Astrocyte (in vitro differentiated cells and primary cell): Measurements from ENCODE around the gene ZNF555. TPM values are rescaled to one million over a fixed set of nuclear protein-coding genes. Genes with fewer than 3 reads are reported as not detected.

Experiments used
- DNase-seq: peaks from one replicate; pipeline ENCODE4 v3.0.0-alpha.2; 2010; ENCODE audit warnings: low read depth
- FAIRE-seq: peaks from 2 replicates; lab custom pipeline; 2011; peaks lifted over from hg19 to GRCh38; lab: Jason Lieb, UNC
- H2AFZ ChIP-seq: 2 replicates; pipeline ENCODE4 v1.6.0; 2012; ENCODE audit warnings: low read depth, low read length, inconsistent platforms
- H3K27ac ChIP-seq: 2 replicates; pipeline ENCODE4 v1.5.1; 2011; ENCODE audit warnings: low read depth, low read length, inconsistent platforms
- H3K27me3 ChIP-seq: 2 replicates; pipeline ENCODE4 v1.6.0; 2011; ENCODE audit warnings: low read length, inconsistent platforms; ENCODE audit not compliant: insufficient read depth
- H3K36me3 ChIP-seq: 2 replicates; pipeline ENCODE4 v1.5.1; 2011; ENCODE audit warnings: low read length, inconsistent platforms; ENCODE audit not compliant: insufficient read depth
- H3K4me1 ChIP-seq: 2 replicates; pipeline ENCODE4 v1.5.1; 2011; ENCODE audit warnings: low read length, inconsistent platforms; ENCODE audit not compliant: insufficient read depth
- H3K4me2 ChIP-seq: 2 replicates; pipeline ENCODE4 v1.6.0; 2012; ENCODE audit warnings: low read length, inconsistent platforms
- H3K4me3 ChIP-seq: 2 replicates; pipeline ENCODE4 v1.5.1; 2011; ENCODE audit warnings: low read depth, mild to moderate bottlenecking, low read length, inconsistent platforms; ENCODE audit not compliant: insufficient read depth
- H3K79me2 ChIP-seq: 2 replicates; pipeline ENCODE4 v1.6.0; 2012; ENCODE audit warnings: mild to moderate bottlenecking, low read length, inconsistent platforms; ENCODE audit not compliant: insufficient read depth
- H3K9ac ChIP-seq: 2 replicates; pipeline ENCODE4 v1.6.0; 2012; ENCODE audit warnings: mild to moderate bottlenecking, low read length, inconsistent platforms
- H3K9me3 ChIP-seq: 2 replicates; pipeline ENCODE4 v1.5.1; 2012; ENCODE audit warnings: low read depth, mild to moderate bottlenecking, low read length, inconsistent platforms; ENCODE audit not compliant: insufficient read depth
- H4K20me1 ChIP-seq: 2 replicates; pipeline ENCODE4 v1.6.0; 2012; ENCODE audit warnings: low read length, inconsistent platforms; ENCODE audit not compliant: insufficient read depth
- H3K27ac Mint-ChIP-seq: one replicate; pipeline ENCODE4 v1.8.0; 2021; ENCODE audit warnings: mild to moderate bottlenecking, mixed read lengths; ENCODE audit not compliant: unreplicated experiment
- H3K27me3 Mint-ChIP-seq: one replicate; pipeline ENCODE4 v1.8.0; 2021; ENCODE audit warnings: low read depth, mixed read lengths; ENCODE audit not compliant: unreplicated experiment
- H3K36me3 Mint-ChIP-seq: one replicate; pipeline ENCODE4 v1.8.0; 2021; ENCODE audit warnings: low read depth, mixed read lengths; ENCODE audit not compliant: unreplicated experiment
- H3K4me1 Mint-ChIP-seq: one replicate; pipeline ENCODE4 v1.8.0; 2021; ENCODE audit warnings: low read depth, mixed read lengths; ENCODE audit not compliant: unreplicated experiment
- H3K4me3 Mint-ChIP-seq: one replicate; pipeline ENCODE4 v1.8.0; 2021; ENCODE audit warnings: mild to moderate bottlenecking, moderate library complexity, mixed read lengths; ENCODE audit not compliant: unreplicated experiment
- H3K9me3 Mint-ChIP-seq: one replicate; pipeline ENCODE4 v1.8.0; 2021; ENCODE audit warnings: mild to moderate bottlenecking, mixed read lengths; ENCODE audit not compliant: unreplicated experiment
- CTCF ChIP-seq: IDR thresholded peaks from 2 replicates; pipeline ENCODE4 v1.5.1; 2011; ENCODE audit warnings: low read depth, mild to moderate bottlenecking, inconsistent platforms, low read length, moderate library complexity; ENCODE audit not compliant: insufficient read depth
- EZH2 ChIP-seq: IDR thresholded peaks from 2 replicates; pipeline ENCODE4 v1.6.1; 2012; ENCODE audit warnings: mild to moderate bottlenecking, low read length, inconsistent platforms; ENCODE audit not compliant: insufficient read depth
- total RNA-seq: library from RNA; stranded (reverse); gene quantifications from 2 replicates; pipeline ENCODE4 v1.2.1, GENCODE V29; 2021

ZNF555 gene
- total RNA-seq, 1 donor from 2014 or later, result 6.0 TPM

GRCh38 chr19:2810141-2811091, 30.9 kb upstream of the ZNF555 start:
- no peak for FAIRE-seq

GRCh38 chr19:2811221-2811722, 30.0 kb upstream of the ZNF555 start:
- Mint-ChIP-seq H3K4me1 (no peaks in the 10 kb centered on the region), H3K4me3 (no peak overlapping the region), H3K27ac (no peak overlapping the region), H3K9me3 (no peaks in the 10 kb centered on the region), H3K36me3 (peaks cover 11% of the 10 kb centered on the region), H3K27me3 (no peaks in the 10 kb centered on the region)
- no peaks in the 10 kb centered on the region for H3K9me3 ChIP-seq
- H3K36me3 ChIP-seq, result peaks cover 2% of the 10 kb centered on the region
- H3K79me2 ChIP-seq, result no peaks in the 10 kb centered on the region
- H3K9ac ChIP-seq, result no peak overlapping the region
- H2AFZ ChIP-seq, result no peak overlapping the region
- H3K27me3 ChIP-seq, result no peaks in the 10 kb centered on the region
- H3K27ac ChIP-seq, result no peak overlapping the region
- FAIRE-seq (no peak), DNase-seq (no peak)
- no peaks in the 10 kb centered on the region for H3K4me1 ChIP-seq
- TF ChIP-seq EZH2 (no peak), CTCF (no peak)
- H3K4me3 ChIP-seq, result no peak overlapping the region
- H4K20me1 ChIP-seq, result no peaks in the 10 kb centered on the region
- H3K4me2 ChIP-seq, result no peak overlapping the region

More at GRCh38 chr19:2810141-2811091, 30.9 kb upstream of the ZNF555 start:
- Mint-ChIP-seq H3K9me3 (no peaks in the 10 kb centered on the region), H3K27ac (no peak overlapping the region), H3K4me3 (no peak overlapping the region), H3K27me3 (no peaks in the 10 kb centered on the region), H3K36me3 (peaks cover 7% of the 10 kb centered on the region), H3K4me1 (no peaks in the 10 kb centered on the region)
- no peak for TF ChIP-seq EZH2
- no peak for TF ChIP-seq CTCF
- H3K27ac ChIP-seq, result no peak overlapping the region
- no peak overlapping the region for H3K4me3 ChIP-seq
- no peak overlapping the region for H2AFZ ChIP-seq
- H3K4me2 ChIP-seq, result no peak overlapping the region
- H4K20me1 ChIP-seq, result no peaks in the 10 kb centered on the region
- no peaks in the 10 kb centered on the region for H3K4me1 ChIP-seq
- H3K9me3 ChIP-seq, result no peaks in the 10 kb centered on the region
- no peaks in the 10 kb centered on the region for H3K27me3 ChIP-seq
- peaks cover 2% of the 10 kb centered on the region for H3K36me3 ChIP-seq
- no peak overlapping the region for H3K9ac ChIP-seq
- no peaks in the 10 kb centered on the region for H3K79me2 ChIP-seq
- DNase-seq, result no peak
